ENCODE measurements around the gene SULT6B1.

GRCh38 chr2:37211939-37212338 lies 23.5 kb upstream of the SULT6B1 start:
- no peak for TF ChIP-seq CTCF (IDR thresholded peaks at IDR 0.05; ENCODE audit: insufficient read depth, low read length, poor library complexity, severe bottlenecking)
- no peak for TF ChIP-seq EZH2phosphoT487 (conservative IDR thresholded peaks at IDR 0.05; ENCODE audit: low read length)

Data from SU-DHL-6 (cell line).